RWPE2 (cell line): ENCODE data around the gene ITGAX.
A peak's percentile ranks its signal among the peaks of the same experiment; 100 is the strongest.
"Not testable (repeated sequence)": the region's sequence is repeated elsewhere in the genome, so short reads cannot be mapped to it uniquely, and the experiment has no call there.

Experiments
- ATAC-seq: fragments of 200-7000 bp; cut with Tn5 transposase; 3 replicates; pipeline ENCODE4 v1.9.1; 2021; ENCODE audit warnings: low read depth
- DNase-seq: peaks from one replicate; pipeline ENCODE4 v3.0.0-alpha.2; 2020; ENCODE audit warnings: low spot score
- H3K27ac ChIP-seq: fragments of 450-650 bp; 2 replicates; pipeline ENCODE4 v1.5.1; 2017; ENCODE audit warnings: mild to moderate bottlenecking; ENCODE audit not compliant: poor library complexity, severe bottlenecking
- H3K27me3 ChIP-seq: fragments of 250-450 bp; sonication (Bioruptor Pico); 2 replicates; pipeline ENCODE4 v1.5.1; 2021; ENCODE audit warnings: mild to moderate bottlenecking, moderate library complexity; ENCODE audit not compliant: insufficient read depth, poor library complexity, severe bottlenecking
- H3K36me3 ChIP-seq: fragments of 250-450 bp; sonication (Bioruptor Pico); 2 replicates; pipeline ENCODE4 v1.5.1; 2020; ENCODE audit warnings: low read depth, mild to moderate bottlenecking, moderate library complexity
- H3K4me1 ChIP-seq: fragments of 250-450 bp; sonication (Bioruptor Pico); 2 replicates; pipeline ENCODE4 v1.5.1; 2021; ENCODE audit warnings: mild to moderate bottlenecking, moderate library complexity; ENCODE audit not compliant: insufficient read depth, poor library complexity, severe bottlenecking
- H3K4me3 ChIP-seq: fragments of 250-450 bp; sonication (Bioruptor Pico); 2 replicates; pipeline ENCODE4 v1.5.1; 2021; ENCODE audit warnings: mild to moderate bottlenecking, moderate library complexity; ENCODE audit not compliant: severe bottlenecking
- H3K9me3 ChIP-seq: fragments of 250-450 bp; sonication (Bioruptor Pico); 2 replicates; pipeline ENCODE4 v1.5.1; 2021; ENCODE audit warnings: mild to moderate bottlenecking, moderate library complexity; ENCODE audit not compliant: severe bottlenecking
- TF ChIP-seq, protein P1 (sequence below): fragments of 450-650 bp; IDR thresholded peaks from one replicate; pipeline ENCODE4 v1.5.1; 2017; ENCODE audit warnings: mild to moderate bottlenecking, moderate library complexity; ENCODE audit not compliant: poor library complexity, severe bottlenecking

The ITGAX gene

DNA sequence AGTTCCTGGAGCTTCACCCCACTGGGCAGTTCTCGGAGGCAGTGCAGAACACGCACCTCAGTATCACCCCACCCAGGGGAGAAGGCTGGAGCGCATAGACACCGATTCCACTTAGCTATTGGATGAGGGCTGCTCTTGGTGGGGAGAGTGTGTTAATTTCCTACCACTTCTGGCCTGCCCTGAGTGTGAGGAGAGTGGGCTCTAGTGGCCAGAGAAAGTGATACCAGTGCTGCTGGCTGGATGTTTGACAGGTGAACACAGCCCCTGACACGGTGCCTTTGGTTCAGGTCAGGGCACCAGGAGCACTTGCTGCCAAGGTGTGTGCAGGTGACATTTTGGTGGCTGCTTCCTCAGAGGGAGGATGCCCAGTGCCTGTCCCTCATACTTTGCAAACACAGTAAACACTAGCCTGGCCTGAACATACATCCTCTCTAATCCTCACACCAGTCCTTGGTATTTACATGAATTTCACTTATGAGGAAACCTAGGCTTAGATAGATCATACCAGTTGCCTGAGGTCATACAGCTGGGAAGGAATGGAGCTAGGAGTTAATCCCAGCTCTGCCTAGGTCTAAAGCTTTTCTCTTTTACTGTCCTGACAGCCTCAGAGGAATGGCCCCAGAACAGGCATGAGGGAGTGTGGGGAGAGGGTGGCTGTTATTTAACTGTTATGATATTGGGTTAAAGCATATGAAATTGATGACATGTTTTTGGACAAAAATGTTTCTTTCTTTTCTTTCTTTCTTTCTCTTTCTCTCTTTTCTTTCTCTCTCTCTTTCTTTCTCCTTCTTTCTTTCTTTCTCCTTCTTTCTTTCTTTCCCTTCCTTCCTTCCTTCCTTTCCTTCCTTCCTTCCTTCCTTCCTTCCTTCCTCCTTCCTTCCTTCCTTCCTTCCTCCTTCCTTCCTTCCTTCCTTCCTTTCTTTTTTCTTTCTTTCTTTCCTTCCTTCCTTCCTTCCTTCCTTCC, 21.0 kb upstream of the ITGAX start:
- ATAC-seq: peak; percentile 89
- no peaks in the 10 kb centered on the region for H3K4me1 ChIP-seq
- TF ChIP-seq, protein P1, sequence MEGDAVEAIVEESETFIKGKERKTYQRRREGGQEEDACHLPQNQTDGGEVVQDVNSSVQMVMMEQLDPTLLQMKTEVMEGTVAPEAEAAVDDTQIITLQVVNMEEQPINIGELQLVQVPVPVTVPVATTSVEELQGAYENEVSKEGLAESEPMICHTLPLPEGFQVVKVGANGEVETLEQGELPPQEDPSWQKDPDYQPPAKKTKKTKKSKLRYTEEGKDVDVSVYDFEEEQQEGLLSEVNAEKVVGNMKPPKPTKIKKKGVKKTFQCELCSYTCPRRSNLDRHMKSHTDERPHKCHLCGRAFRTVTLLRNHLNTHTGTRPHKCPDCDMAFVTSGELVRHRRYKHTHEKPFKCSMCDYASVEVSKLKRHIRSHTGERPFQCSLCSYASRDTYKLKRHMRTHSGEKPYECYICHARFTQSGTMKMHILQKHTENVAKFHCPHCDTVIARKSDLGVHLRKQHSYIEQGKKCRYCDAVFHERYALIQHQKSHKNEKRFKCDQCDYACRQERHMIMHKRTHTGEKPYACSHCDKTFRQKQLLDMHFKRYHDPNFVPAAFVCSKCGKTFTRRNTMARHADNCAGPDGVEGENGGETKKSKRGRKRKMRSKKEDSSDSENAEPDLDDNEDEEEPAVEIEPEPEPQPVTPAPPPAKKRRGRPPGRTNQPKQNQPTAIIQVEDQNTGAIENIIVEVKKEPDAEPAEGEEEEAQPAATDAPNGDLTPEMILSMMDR: peak; percentile 54
- H3K36me3 ChIP-seq: no peaks in the 10 kb centered on the region
- no peak overlapping the region for H3K4me3 ChIP-seq
- H3K9me3 ChIP-seq: no peaks in the 10 kb centered on the region
- H3K27ac ChIP-seq: no peak overlapping the region
- peaks cover 33% of the 10 kb centered on the region for H3K27me3 ChIP-seq
- DNase-seq: no peak

DNA sequence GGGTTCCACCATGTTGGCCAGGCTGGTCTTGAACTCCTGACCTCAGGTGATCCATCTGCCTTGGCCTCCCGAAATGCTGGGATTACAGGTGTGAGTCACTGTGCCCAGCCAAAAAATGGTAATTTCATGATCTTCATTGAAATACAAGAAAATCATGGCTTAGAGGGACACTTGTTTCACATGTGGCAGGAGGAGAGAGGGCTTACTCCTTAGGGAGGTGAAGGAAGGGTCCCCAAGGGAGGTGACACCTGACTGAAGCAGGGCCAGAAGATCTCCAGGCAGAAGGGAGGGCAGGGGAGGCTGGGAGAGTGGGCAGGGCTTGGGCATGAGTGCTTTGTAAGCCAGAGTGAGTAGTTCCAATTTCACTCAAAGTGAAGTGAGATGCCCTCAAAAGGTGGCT, 20.0 kb upstream of the ITGAX start:
- TF ChIP-seq, protein P1: no peak
- ATAC-seq (no peak), DNase-seq (no peak)
- Histone ChIP-seq H3K27me3 (peaks cover 30% of the 10 kb centered on the region), H3K4me1 (no peaks in the 10 kb centered on the region), H3K4me3 (no peak overlapping the region), H3K9me3 (no peaks in the 10 kb centered on the region), H3K36me3 (no peaks in the 10 kb centered on the region), H3K27ac (no peak overlapping the region)

DNA sequence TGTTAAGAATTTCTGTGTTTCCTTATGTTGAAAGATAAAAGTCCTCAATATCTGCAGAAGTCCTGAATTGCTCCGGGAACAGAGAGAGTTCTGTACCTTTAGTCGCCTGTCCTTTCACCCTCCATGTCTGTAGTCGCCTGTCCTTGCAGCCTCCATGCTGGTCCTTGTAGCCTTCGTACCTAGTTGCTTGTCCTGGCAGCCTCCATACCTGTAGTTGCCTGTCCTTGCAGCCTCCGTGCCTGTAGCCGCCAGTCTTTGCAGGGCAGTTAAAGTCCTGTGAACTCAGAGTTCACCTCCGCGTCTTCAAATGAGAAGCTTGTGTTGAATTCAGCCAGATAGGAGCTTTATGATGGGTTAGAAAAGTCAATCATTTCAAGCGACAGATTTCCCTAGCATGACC, 19.5 kb upstream of the ITGAX start:
- no peaks in the 10 kb centered on the region for H3K4me1 ChIP-seq
- no peak overlapping the region for H3K4me3 ChIP-seq
- DNase-seq (no peak), ATAC-seq (no peak)
- peaks cover 25% of the 10 kb centered on the region for H3K27me3 ChIP-seq
- H3K27ac ChIP-seq: no peak overlapping the region
- H3K36me3 ChIP-seq: no peaks in the 10 kb centered on the region
- no peaks in the 10 kb centered on the region for H3K9me3 ChIP-seq
- TF ChIP-seq, protein P1: no peak

DNA sequence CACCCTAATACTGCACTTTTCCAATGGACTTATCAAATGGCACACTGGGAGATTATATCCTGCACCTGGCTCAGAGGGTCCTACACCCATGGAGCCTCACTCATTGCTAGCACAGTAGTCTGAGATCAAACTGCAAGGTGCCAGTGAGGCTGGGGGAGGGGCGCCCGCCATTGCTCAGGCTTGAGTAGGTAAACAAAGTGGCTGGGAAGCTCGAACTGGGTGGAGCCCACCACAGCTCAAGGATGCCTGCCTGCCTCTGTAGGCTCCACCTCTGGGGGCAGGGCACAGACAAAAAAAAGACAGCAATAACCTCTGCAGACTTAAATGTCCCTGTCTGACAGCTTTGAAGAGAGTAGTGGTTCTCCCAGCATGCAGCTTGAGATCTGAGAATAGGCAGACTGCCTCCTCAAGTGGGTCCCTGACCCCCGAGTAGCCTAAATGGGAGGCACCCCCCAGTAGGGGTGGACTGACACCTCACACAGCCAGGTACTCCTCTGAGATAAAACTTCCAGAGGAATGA, 16.8 kb upstream of the ITGAX start:
- not testable (repeated sequence) for ATAC-seq, H3K27ac ChIP-seq, H3K4me1 ChIP-seq, H3K36me3 ChIP-seq, H3K27me3 ChIP-seq, H3K9me3 ChIP-seq, DNase-seq, H3K4me3 ChIP-seq

DNA sequence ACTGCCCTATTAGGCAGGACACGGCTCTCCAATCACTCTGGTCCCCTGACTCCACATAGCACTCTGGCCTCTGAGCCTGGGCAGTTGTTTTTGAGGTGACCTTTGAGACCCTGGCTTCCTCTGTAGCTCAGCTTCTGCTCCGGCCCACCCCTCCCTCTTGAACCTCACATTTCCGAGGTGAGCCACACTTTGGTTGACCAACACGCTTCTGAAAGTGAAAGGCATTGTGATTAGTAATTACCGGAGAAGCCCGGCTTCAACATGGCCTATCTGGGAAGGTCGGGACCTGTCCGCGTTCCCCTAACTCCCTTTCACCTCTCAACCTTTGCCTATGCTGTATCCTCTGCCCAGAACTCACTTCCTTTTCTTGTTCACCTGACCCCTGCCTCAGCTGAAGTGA, 10.3 kb upstream of the ITGAX start:
- DNase-seq: peak; percentile 3
- no peaks in the 10 kb centered on the region for H3K9me3 ChIP-seq
- H3K27ac ChIP-seq: no peak overlapping the region

More for the DNA sequence above, 10.3 kb upstream of the ITGAX start:
- TF ChIP-seq, protein P1: no peak
- ATAC-seq: no peak
- Histone ChIP-seq H3K4me3 (no peak overlapping the region), H3K36me3 (no peaks in the 10 kb centered on the region), H3K27me3 (no peaks in the 10 kb centered on the region), H3K4me1 (no peaks in the 10 kb centered on the region)
